CD4-positive, alpha-beta memory T cell (primary cell): ENCODE measurements around the gene COX19. TPM values are rescaled to one million over a fixed set of nuclear protein-coding genes. Genes with fewer than 3 reads are reported as not detected.
A peak's percentile ranks its signal among the peaks of the same experiment; 100 is the strongest.
"Not testable (repeated sequence)": the region's sequence is repeated elsewhere in the genome, so short reads cannot be mapped to it uniquely, and the experiment has no call there.

Experiments used
- CTCF ChIA-PET: fragments of 350-600 bp; sonication (Branson Sonifier 250); formaldehyde crosslinking; loops from one replicate; lab custom pipeline; 2021; ENCODE audit warnings: inconsistent platforms; ENCODE audit not compliant: partially characterized antibody; lab: Charles Lee
- POLR2A ChIA-PET: fragments of 350-600 bp; sonication (Branson Sonifier 250); formaldehyde crosslinking; loops from one replicate; lab custom pipeline; 2021; ENCODE audit not compliant: partially characterized antibody; lab: Charles Lee
- DNase-seq, 5 donors: peaks; one replicate each; pipeline versions ENCODE4 v3.0.0 to v3.0.0-alpha.2; 2020 to 2022; ENCODE audit warnings: mixed read lengths in 1 of 5
- H3K27ac ChIP-seq: one replicate; pipeline ENCODE4 v1.7.0; 2013; ENCODE audit warnings: low read depth, low read length
- H3K27me3 ChIP-seq: 2 replicates; pipeline ENCODE4 v1.7.0; 2013; ENCODE audit warnings: mild to moderate bottlenecking, low read length, moderate library complexity; ENCODE audit not compliant: insufficient read depth
- H3K36me3 ChIP-seq: 2 replicates; pipeline ENCODE4 v1.7.0; 2013; ENCODE audit warnings: mild to moderate bottlenecking, low read length, moderate library complexity; ENCODE audit not compliant: insufficient read depth
- H3K4me1 ChIP-seq: 2 replicates; pipeline ENCODE4 v1.7.0; 2013; ENCODE audit warnings: mild to moderate bottlenecking, low read length, moderate library complexity; ENCODE audit not compliant: insufficient read depth
- H3K4me3 ChIP-seq, 2 donors: one replicate each; pipeline ENCODE4 v1.7.0; 2013; ENCODE audit warnings: low read length in 2 of 2, mild to moderate bottlenecking in 1 of 2
- H3K9me3 ChIP-seq, 2 donors: one replicate each; pipeline ENCODE4 v1.7.0; 2013; ENCODE audit warnings: low read length in 2 of 2, control low read depth in 1 of 2; ENCODE audit not compliant: control insufficient read depth in 1 of 2
- H3K27ac Mint-ChIP-seq, 7 donors: one replicate each; pipeline ENCODE4 v1.8.0; 2020 to 2021; ENCODE audit warnings: mixed read lengths in 7 of 7, mild to moderate bottlenecking in 6 of 7, inconsistent platforms in 3 of 7, moderate library complexity in 3 of 7
- H3K27me3 Mint-ChIP-seq, 2 donors: one replicate each; pipeline ENCODE4 v1.8.0; 2020 to 2021; ENCODE audit warnings: mixed read lengths in 2 of 2
- H3K36me3 Mint-ChIP-seq, 2 donors: one replicate each; pipeline ENCODE4 v1.8.0; 2020 to 2021; ENCODE audit warnings: mixed read lengths in 2 of 2, inconsistent platforms in 1 of 2, mild to moderate bottlenecking in 1 of 2
- H3K4me1 Mint-ChIP-seq, 4 donors: one replicate each; pipeline ENCODE4 v1.8.0; 2020 to 2021; ENCODE audit warnings: mixed read lengths in 4 of 4, mild to moderate bottlenecking in 1 of 4
- H3K4me3 Mint-ChIP-seq, 8 donors: one replicate each; pipeline ENCODE4 v1.8.0; 2020 to 2021; ENCODE audit warnings: mixed read lengths in 8 of 8, mild to moderate bottlenecking in 7 of 8, moderate library complexity in 6 of 8, inconsistent platforms in 3 of 8
- H3K9me3 Mint-ChIP-seq, 8 donors: one replicate each; pipeline ENCODE4 v1.8.0; 2020 to 2021; ENCODE audit warnings: mixed read lengths in 8 of 8, mild to moderate bottlenecking in 5 of 8, inconsistent platforms in 3 of 8, moderate library complexity in 1 of 8
- intact Hi-C: fragments of 100-400 bp; cut with micrococcal nuclease; formaldehyde crosslinking; loops from one replicate; pipeline ENCODE4 v1.15.1; 2023
- polyA plus RNA-seq, 2 donors: library from polyadenylated mRNA; unstranded; fragments of 300-500 nt; fragmentation: Illumina TruSeq; gene quantifications; one replicate each; pipeline ENCODE4 v1.2.3, GENCODE V29; 2021
- total RNA-seq, 2 experiments: library from RNA; stranded (reverse); gene quantifications; one replicate each; pipeline ENCODE4 v1.2.3, GENCODE V29; 2021

COX19 gene
- total and polyA plus RNA-seq, 4 experiments from 2014 or later = 20.5 to 50.0 (median 33.5) TPM

GRCh38 chr7:963236-964078 is 11.9 kb downstream of the COX19 start:
- no peaks in the 10 kb centered on the region for H3K27me3 ChIP-seq
- H3K9me3 Mint-ChIP-seq = no peaks in the 10 kb centered on the region
- no peaks in the 10 kb centered on the region for H3K9me3 ChIP-seq
- H3K4me1 ChIP-seq = peaks cover 24% of the 10 kb centered on the region
- peak overlapping the region in 3 of 8 donors; percentile 14 to 75 (median 39) for H3K4me3 Mint-ChIP-seq
- peak overlapping the region in 2 of 7 donors; percentile 27 to 72 for H3K27ac Mint-ChIP-seq
- POLR2A ChIA-PET = interaction anchor here (1.3 to 1.5 kb wide), 3 partner anchors 10 to 12 kb away, joined by 3 to 10 read pairs (median 7); partner anchors contain the start of gene COX19
- H3K4me1 Mint-ChIP-seq = peaks cover 10 to 32% (median 22%) of the 10 kb centered on the region in 4 donors
- no peak overlapping the region for H3K27ac ChIP-seq
- intact Hi-C loops = no loop called here
- peaks cover 10 to 15% of the 10 kb centered on the region in 2 donors for H3K36me3 Mint-ChIP-seq
- H3K4me3 ChIP-seq = no peak overlapping the region
- CTCF ChIA-PET = no interaction called here
- H3K36me3 ChIP-seq = peaks cover 16% of the 10 kb centered on the region
- DNase-seq = no peak
- peaks cover 7 to 11% of the 10 kb centered on the region in 2 donors for H3K27me3 Mint-ChIP-seq

- Histone ChIP-seq H3K9me3 (no peaks in the 10 kb centered on the region), H3K36me3 (peaks cover 7% of the 10 kb centered on the region), H3K27me3 (no peaks in the 10 kb centered on the region), H3K4me1 (peaks cover 24% of the 10 kb centered on the region), H3K4me3 (no peak overlapping the region), H3K27ac (no peak overlapping the region)
- Mint-ChIP-seq H3K4me1 (peaks cover 9 to 32% (median 20%) of the 10 kb centered on the region in 4 donors), H3K9me3 (no peaks in the 10 kb centered on the region), H3K36me3 (peaks cover 4 to 9% of the 10 kb centered on the region in 2 donors), H3K27me3 (peaks cover 7 to 11% of the 10 kb centered on the region in 2 donors), H3K4me3 (no peak overlapping the region), H3K27ac (no peak overlapping the region)
- ChIA-PET CTCF (no interaction called here), POLR2A (interaction anchor here (1.3 to 1.4 kb wide), 2 partner anchors 11 to 13 kb away, joined by 3 to 7 read pairs; partner anchors contain the start of gene COX19)
- intact Hi-C loops = no loop called here
- DNase-seq = no peak
Measured at GRCh38 chr7:962401-963081, 12.8 kb downstream of the COX19 start.

- no peaks in the 10 kb centered on the region for H3K27me3 ChIP-seq
- intact Hi-C loops = no loop called here
- H3K4me3 ChIP-seq = no peak overlapping the region
- H3K9me3 ChIP-seq = no peaks in the 10 kb centered on the region
- Mint-ChIP-seq H3K27ac (peak overlapping the region in 1 of 7 donors; percentile 27), H3K36me3 (peaks cover 0 to 2% of the 10 kb centered on the region in 2 donors), H3K4me3 (peak overlapping the region in 1 of 8 donors; percentile 7), H3K9me3 (no peaks in the 10 kb centered on the region), H3K27me3 (peaks cover 7 to 11% of the 10 kb centered on the region in 2 donors), H3K4me1 (peaks cover 9 to 32% (median 20%) of the 10 kb centered on the region in 4 donors)
- H3K27ac ChIP-seq = no peak overlapping the region
- CTCF ChIA-PET = interaction anchor here (1.0 kb wide), 1 partner anchor 53 kb away, joined by 3 read pairs; no protein-coding TSS in a partner anchor
- POLR2A ChIA-PET = interaction anchor here (1.4 kb wide), 1 partner anchor 14 kb away, joined by 7 read pairs; the partner anchor contains the start of gene COX19
- no peak for DNase-seq
- H3K4me1 ChIP-seq = peaks cover 24% of the 10 kb centered on the region
- H3K36me3 ChIP-seq = peaks cover 4% of the 10 kb centered on the region
Measured at GRCh38 chr7:961546-962400, 13.6 kb downstream of the COX19 start.

DNA sequence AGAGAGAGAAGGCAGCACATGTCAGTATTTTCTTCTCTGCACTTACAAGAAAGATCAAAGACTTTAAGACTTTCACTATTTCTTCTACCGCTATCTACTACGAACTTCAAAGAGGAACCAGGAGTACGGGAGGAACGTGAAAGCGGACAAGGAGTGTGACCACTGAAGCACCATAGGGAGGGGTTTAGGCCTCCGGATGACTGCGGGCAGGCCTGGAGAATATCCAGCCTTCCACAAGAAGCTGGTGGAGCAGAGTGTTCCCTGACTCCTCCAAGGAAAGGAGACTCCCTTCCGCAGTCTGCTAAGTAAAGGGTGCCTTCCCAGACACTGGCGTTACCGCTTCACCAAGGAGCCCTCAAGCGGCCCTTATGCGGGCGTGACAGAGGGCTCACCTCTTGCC is 14.4 kb downstream of the COX19 start:
- H3K36me3 ChIP-seq, intact Hi-C loops, H3K36me3 Mint-ChIP-seq, H3K27ac Mint-ChIP-seq, H3K27me3 ChIP-seq, H3K9me3 ChIP-seq, DNase-seq, H3K4me3 Mint-ChIP-seq, H3K9me3 Mint-ChIP-seq, H3K27ac ChIP-seq, H3K4me3 ChIP-seq: not testable (repeated sequence)
- ChIA-PET CTCF (interaction anchor here (1.0 kb wide), 1 partner anchor 52 kb away, joined by 3 read pairs; no protein-coding TSS in a partner anchor), POLR2A (interaction anchor here (1.7 kb wide), 1 partner anchor 14 kb away, joined by 3 read pairs; the partner anchor contains the start of gene COX19)
- peaks cover 9 to 13% of the 10 kb centered on the region in 2 donors for H3K27me3 Mint-ChIP-seq
- H3K4me1 Mint-ChIP-seq = peaks cover 6 to 28% (median 18%) of the 10 kb centered on the region in 4 donors
- H3K4me1 ChIP-seq = peaks cover 24% of the 10 kb centered on the region

- no peak overlapping the region for H3K4me3 Mint-ChIP-seq
- Histone ChIP-seq H3K27me3 (no peaks in the 10 kb centered on the region), H3K4me3 (no peak overlapping the region), H3K9me3 (no peaks in the 10 kb centered on the region), H3K36me3 (no peaks in the 10 kb centered on the region), H3K4me1 (peaks cover 21% of the 10 kb centered on the region), H3K27ac (no peak overlapping the region)
- H3K27ac Mint-ChIP-seq = no peak overlapping the region
- intact Hi-C loops = no loop called here
- H3K27me3 Mint-ChIP-seq = peaks cover 9 to 13% of the 10 kb centered on the region in 2 donors
- peaks cover 6 to 29% (median 15%) of the 10 kb centered on the region in 4 donors for H3K4me1 Mint-ChIP-seq
- H3K9me3 Mint-ChIP-seq = no peaks in the 10 kb centered on the region
- no peak for DNase-seq
- ChIA-PET CTCF (interaction anchor here (1.0 kb wide), 1 partner anchor 52 kb away, joined by 3 read pairs; no protein-coding TSS in a partner anchor), POLR2A (interaction anchor here (1.7 kb wide), 1 partner anchor 15 kb away, joined by 3 read pairs; the partner anchor contains the start of gene COX19)
- peaks cover 0 to 1% of the 10 kb centered on the region in 2 donors for H3K36me3 Mint-ChIP-seq
Measured at GRCh38 chr7:960269-960871, 15.0 kb downstream of the COX19 start.

DNA sequence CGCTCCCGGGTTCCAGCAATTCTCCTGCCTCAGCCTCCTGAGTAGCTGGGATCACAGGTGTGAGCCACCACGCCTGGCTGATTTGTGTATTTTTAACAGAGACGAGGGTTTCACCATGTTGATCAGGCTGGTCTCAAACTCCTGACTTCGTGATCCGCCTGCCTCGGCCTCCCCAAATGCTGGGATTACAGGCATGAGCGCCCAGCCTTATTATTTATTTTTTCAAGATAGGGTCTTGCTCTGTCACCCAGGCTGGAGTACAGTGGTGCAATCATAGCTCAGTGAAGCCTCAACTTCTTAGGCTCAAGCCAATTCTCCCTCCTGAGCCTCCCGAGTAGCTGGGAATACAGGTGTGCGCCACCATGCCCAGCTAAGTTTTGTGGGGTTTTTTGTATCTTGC is 15.6 kb downstream of the COX19 start:
- POLR2A ChIA-PET = interaction anchor here (1.7 kb wide), 1 partner anchor 15 kb away, joined by 3 read pairs; the partner anchor contains the start of gene COX19
- peaks cover 3 to 22% (median 11%) of the 10 kb centered on the region in 4 donors for H3K4me1 Mint-ChIP-seq
- H3K36me3 ChIP-seq, intact Hi-C loops, H3K27me3 ChIP-seq, DNase-seq, H3K36me3 Mint-ChIP-seq, H3K9me3 Mint-ChIP-seq, H3K9me3 ChIP-seq, CTCF ChIA-PET, H3K27ac Mint-ChIP-seq, H3K4me3 ChIP-seq, H3K27ac ChIP-seq, H3K4me3 Mint-ChIP-seq: not testable (repeated sequence)
- H3K4me1 ChIP-seq = peaks cover 15% of the 10 kb centered on the region
- peaks cover 9 to 14% of the 10 kb centered on the region in 2 donors for H3K27me3 Mint-ChIP-seq
